Measurements from ENCODE around the gene RARRES1. TPM values are rescaled to one million over a fixed set of nuclear protein-coding genes. Genes with fewer than 3 reads are reported as not detected.

Gene RARRES1
- total RNA-seq, 2 experiments from 2014 or later = not detected

DNA sequence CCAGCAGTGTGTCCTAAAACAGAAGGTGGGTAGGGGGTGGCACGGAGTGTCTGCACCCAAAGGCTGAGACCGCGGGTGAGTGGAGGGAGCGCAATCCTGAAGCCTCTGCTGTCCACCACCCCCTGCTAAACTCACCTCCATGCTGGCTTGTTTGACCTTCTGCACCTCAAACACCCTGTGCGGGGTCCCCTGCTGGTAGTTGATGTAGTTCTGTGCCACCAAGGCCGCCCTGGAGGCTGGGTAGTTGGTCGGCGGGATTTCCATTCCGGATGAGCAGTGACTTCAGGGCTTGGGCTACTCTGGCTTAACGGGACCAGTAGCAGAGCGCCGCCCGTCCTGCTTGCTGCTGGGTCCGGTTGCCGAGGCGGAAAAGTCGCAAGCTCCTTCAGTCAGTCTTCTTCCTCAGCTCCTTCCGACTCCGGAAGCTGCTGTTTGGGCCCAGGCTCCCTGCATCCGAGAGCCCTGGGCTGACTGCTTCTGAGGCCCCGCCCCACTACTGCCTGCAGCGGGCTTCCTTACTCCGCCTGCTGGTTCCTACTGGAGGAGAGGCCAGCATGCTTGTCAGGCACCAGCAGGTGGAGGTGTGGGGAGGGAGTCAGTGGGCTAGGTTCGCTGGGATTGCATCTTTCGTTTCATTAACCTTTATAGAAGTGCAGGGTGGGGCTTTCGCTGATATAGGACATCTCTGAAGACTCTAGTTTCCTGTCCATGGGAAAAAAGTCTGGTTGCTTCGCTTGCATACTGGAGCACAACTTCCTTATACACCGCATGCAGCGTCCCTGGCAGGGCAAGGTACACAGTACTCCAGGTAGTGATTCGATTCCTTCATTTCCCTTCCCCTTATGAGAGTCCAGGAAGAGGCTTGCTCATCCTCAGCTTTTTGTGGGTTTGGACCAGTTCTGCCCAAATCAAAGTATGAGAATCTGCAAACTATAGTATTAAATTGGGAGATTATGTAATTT, 59.8 kb downstream of the RARRES1 start, which contains the start of gene LXN:
TSS of gene LXN (minus strand) at position 434 of the 962 bp plus-strand sequence. CDS start at position 264, 170 bp downstream.
- Histone ChIP-seq H3K4me3 (ENCODE audit: low read depth, low read length, poor library complexity, severe bottlenecking) (peak within 1 kb of the TSS; percentile 75), H3K79me2 (ENCODE audit: insufficient read depth, low read depth, low read length) (no peaks in the 10 kb centered on the region; the same call in 1 of the 2 replicates), H3K4me1 (ENCODE audit: insufficient read depth, low read length, poor library complexity, severe bottlenecking) (peaks cover 7% of the 10 kb centered on the region), H3K36me3 (ENCODE audit: insufficient read depth, low read length) (peaks cover 58% of the 10 kb centered on the region), H3K9me2 (ENCODE audit: insufficient read depth, low read length) (no peaks in the 10 kb centered on the region), H3K4me2 (ENCODE audit: low read length) (peak within 1 kb of the TSS; percentile 76), H3K9me3 (ENCODE audit: low read length) (no peaks in the 10 kb centered on the region), H4K20me1 (ENCODE audit: insufficient read depth, low read length) (no peaks in the 10 kb centered on the region), H2AFZ (ENCODE audit: low read length) (peak within 1 kb of the TSS; percentile 51; the same call in 1 of the 2 replicates), H3K27ac (ENCODE audit: low read depth, low read length, poor library complexity, severe bottlenecking) (peak within 1 kb of the TSS; percentile 54)
- intact Hi-C loops (cut with micrococcal nuclease; ENCODE audit: unreplicated experiment) = loop anchor here (5.0 kb wide), 1 partner anchor 120 kb away; no protein-coding TSS in a partner anchor
- ChIA-PET POLR2A (interaction anchor here (0.6 to 2.2 kb wide), 4 partner anchors 21 to 567 kb away, joined by 3 to 11 read pairs (median 4); partner anchors contain the start of gene GFM1), CTCF (ENCODE audit: unreplicated experiment) (interaction anchor here (0.7 kb wide), 1 partner anchor 28 kb away, joined by 5 read pairs; no protein-coding TSS in a partner anchor)
- BruUV-seq (replicated peaks) = no TSS peak
- DNase-seq (ENCODE audit: low spot score) = peak; percentile 82
- TF ChIP-seq, protein P1, sequence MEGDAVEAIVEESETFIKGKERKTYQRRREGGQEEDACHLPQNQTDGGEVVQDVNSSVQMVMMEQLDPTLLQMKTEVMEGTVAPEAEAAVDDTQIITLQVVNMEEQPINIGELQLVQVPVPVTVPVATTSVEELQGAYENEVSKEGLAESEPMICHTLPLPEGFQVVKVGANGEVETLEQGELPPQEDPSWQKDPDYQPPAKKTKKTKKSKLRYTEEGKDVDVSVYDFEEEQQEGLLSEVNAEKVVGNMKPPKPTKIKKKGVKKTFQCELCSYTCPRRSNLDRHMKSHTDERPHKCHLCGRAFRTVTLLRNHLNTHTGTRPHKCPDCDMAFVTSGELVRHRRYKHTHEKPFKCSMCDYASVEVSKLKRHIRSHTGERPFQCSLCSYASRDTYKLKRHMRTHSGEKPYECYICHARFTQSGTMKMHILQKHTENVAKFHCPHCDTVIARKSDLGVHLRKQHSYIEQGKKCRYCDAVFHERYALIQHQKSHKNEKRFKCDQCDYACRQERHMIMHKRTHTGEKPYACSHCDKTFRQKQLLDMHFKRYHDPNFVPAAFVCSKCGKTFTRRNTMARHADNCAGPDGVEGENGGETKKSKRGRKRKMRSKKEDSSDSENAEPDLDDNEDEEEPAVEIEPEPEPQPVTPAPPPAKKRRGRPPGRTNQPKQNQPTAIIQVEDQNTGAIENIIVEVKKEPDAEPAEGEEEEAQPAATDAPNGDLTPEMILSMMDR (conservative IDR thresholded peaks at IDR 0.05; ENCODE audit: low read length) = peak; percentile 63
- no peak for TF ChIP-seq EZH2phosphoT487 (IDR thresholded peaks at IDR 0.05; ENCODE audit: borderline replicate concordance, low read depth, low read length)

DNA sequence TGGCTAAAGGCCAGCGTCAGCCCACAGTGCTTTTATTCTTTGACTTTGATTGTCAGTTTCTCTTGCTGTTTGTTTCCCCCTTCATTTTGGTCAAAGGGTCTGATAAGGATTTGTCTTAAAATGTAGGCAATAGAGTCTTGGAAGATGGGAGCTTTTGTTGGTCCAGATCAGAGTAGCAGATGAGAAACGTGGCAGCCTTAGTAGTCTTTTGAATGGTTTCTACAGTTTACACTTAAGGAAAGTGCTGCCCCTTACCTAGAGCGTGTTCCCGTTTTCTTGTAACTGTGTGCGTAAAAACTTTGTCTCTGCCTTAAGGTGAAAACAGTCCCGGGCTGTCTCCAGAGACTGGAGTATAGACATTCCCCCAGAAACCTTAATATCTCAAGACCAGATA, 60.4 kb downstream of the RARRES1 start:
- peaks cover 58% of the 10 kb centered on the region for H3K36me3 ChIP-seq (ENCODE audit: insufficient read depth, low read length)
- no peaks in the 10 kb centered on the region for H3K9me2 ChIP-seq (ENCODE audit: insufficient read depth, low read length)
- no peaks in the 10 kb centered on the region for H4K20me1 ChIP-seq (ENCODE audit: insufficient read depth, low read length)
- no peaks in the 10 kb centered on the region for H3K9me3 ChIP-seq (ENCODE audit: low read length)
- no peak for TF ChIP-seq EZH2phosphoT487 (IDR thresholded peaks at IDR 0.05; ENCODE audit: borderline replicate concordance, low read depth, low read length)
- TF ChIP-seq, protein P1 (conservative IDR thresholded peaks at IDR 0.05; ENCODE audit: low read length) = no peak
- no TSS peak for BruUV-seq (replicated peaks)
- H3K27ac ChIP-seq (ENCODE audit: low read depth, low read length, poor library complexity, severe bottlenecking) = peak overlapping the region; percentile 54
- H3K4me2 ChIP-seq (ENCODE audit: low read length) = peak overlapping the region; percentile 76
- peak overlapping the region; percentile 75 for H3K4me3 ChIP-seq (ENCODE audit: low read depth, low read length, poor library complexity, severe bottlenecking)
- H2AFZ ChIP-seq (ENCODE audit: low read length) = peak overlapping the region; percentile 35; the same call in 1 of the 2 replicates
- intact Hi-C loops (cut with micrococcal nuclease; ENCODE audit: unreplicated experiment) = loop anchor here (5.0 kb wide), 1 partner anchor 120 kb away; no protein-coding TSS in a partner anchor
- DNase-seq (ENCODE audit: low spot score) = no peak
- H3K79me2 ChIP-seq (ENCODE audit: insufficient read depth, low read depth, low read length) = no peaks in the 10 kb centered on the region; the same call in 1 of the 2 replicates
- CTCF ChIA-PET (ENCODE audit: unreplicated experiment) = interaction anchor here (0.7 kb wide), 1 partner anchor 27 kb away, joined by 5 read pairs; no protein-coding TSS in a partner anchor
- POLR2A ChIA-PET = interaction anchor here (0.8 to 2.2 kb wide), 3 partner anchors 20 to 32 kb away, joined by 3 to 11 read pairs (median 4); partner anchors contain the start of gene GFM1
- peaks cover 7% of the 10 kb centered on the region for H3K4me1 ChIP-seq (ENCODE audit: insufficient read depth, low read length, poor library complexity, severe bottlenecking)
